Lung (tissue), 12 donors: Measurements from ENCODE around the gene ACSF2. TPM values are rescaled to one million over a fixed set of nuclear protein-coding genes. Genes with fewer than 3 reads are reported as not detected.
"Not testable (repeated sequence)": the region's sequence is repeated elsewhere in the genome, so short reads cannot be mapped to it uniquely, and the experiment has no call there.

Source experiments
- ATAC-seq: fragments of 200-7000 bp; cut with Tn5 transposase; one replicate; pipeline ENCODE4 v1.9.1; 2020; ENCODE audit warnings: moderate number of reproducible peaks; ENCODE audit not compliant: insufficient read depth, low FRiP score
- DNase-seq, 3 donors: peaks; one replicate each; pipeline ENCODE4 v3.0.0-alpha.2; 2013 to 2017
- H3K27ac ChIP-seq, 2 donors: one replicate each; pipeline ENCODE4 v1.5.1; 2013; ENCODE audit warnings: mild to moderate bottlenecking in 2 of 2, moderate library complexity in 2 of 2, control low read depth in 1 of 2, inconsistent platforms in 1 of 2, low read depth in 1 of 2, low read length in 1 of 2
- H3K27me3 ChIP-seq, 3 donors: one replicate each; pipeline ENCODE4 v1.5.1; 2013; ENCODE audit warnings: low read length in 2 of 3; ENCODE audit not compliant: control insufficient read depth in 3 of 3, insufficient read depth in 3 of 3
- H3K36me3 ChIP-seq, 4 donors: one replicate each; pipeline ENCODE4 v1.5.1; 2013; ENCODE audit warnings: low read length in 4 of 4, mild to moderate bottlenecking in 1 of 4, moderate library complexity in 1 of 4; ENCODE audit not compliant: control insufficient read depth in 4 of 4, insufficient read depth in 4 of 4
- H3K4me1 ChIP-seq, 5 donors: one replicate each; pipeline ENCODE4 v1.5.1; 2013; ENCODE audit warnings: low read length in 5 of 5, mild to moderate bottlenecking in 2 of 5, moderate library complexity in 1 of 5; ENCODE audit not compliant: control insufficient read depth in 5 of 5, insufficient read depth in 5 of 5
- H3K4me3 ChIP-seq: one replicate; pipeline ENCODE4 v1.5.1; 2013; ENCODE audit warnings: mild to moderate bottlenecking, control low read depth, moderate library complexity
- H3K9ac ChIP-seq, 2 donors: one replicate each; pipeline ENCODE4 v1.5.1; 2013; ENCODE audit warnings: low read length in 2 of 2, control low read depth in 1 of 2; ENCODE audit not compliant: insufficient read depth in 1 of 2
- H3K9me3 ChIP-seq, 4 donors: one replicate each; pipeline ENCODE4 v1.5.1; 2013; ENCODE audit warnings: low read length in 3 of 4, mild to moderate bottlenecking in 1 of 4, moderate library complexity in 1 of 4; ENCODE audit not compliant: control insufficient read depth in 4 of 4, insufficient read depth in 3 of 4
- CTCF ChIP-seq: IDR thresholded peaks from 2 replicates; pipeline ENCODE4 v1.5.1; 2012; ENCODE audit warnings: mild to moderate bottlenecking; ENCODE audit errors: control extremely low read depth, extremely low read depth
- WGBS, 2 donors: extraction: QIAGEN DNeasy Blood & Tissue Kit; methylation state at CpG; one replicate each; pipeline ENCODE4 v1.1.7; 2013; 5-methylcytosine and 5-hydroxymethylcytosine counted together
- polyA plus RNA-seq, 2 donors: library from polyadenylated mRNA; stranded (reverse); fragments of 200-250 nt; gene quantifications; one replicate each; pipeline ENCODE4 v1.2.1, GENCODE V29; 2013
- total RNA-seq, 2 donors: library from RNA; depleted of rRNA in 1 of 2; stranded (reverse); fragments of >200 nt in 1 of 2; gene quantifications; one replicate each; pipeline ENCODE4 v1.2.1, GENCODE V29; 2014 to 2021
- donor health status: control.
- donor health status: control.
- donor health status: Bipolar disorder and iron deficiency.
- donor health status: healthy.
- donor health status: DM: yes; HTN: yes; CAD: no.

The ACSF2 gene
- total and polyA plus RNA-seq, 4 donors = 23.5 to 79.2 (median 70.9) TPM

DNA sequence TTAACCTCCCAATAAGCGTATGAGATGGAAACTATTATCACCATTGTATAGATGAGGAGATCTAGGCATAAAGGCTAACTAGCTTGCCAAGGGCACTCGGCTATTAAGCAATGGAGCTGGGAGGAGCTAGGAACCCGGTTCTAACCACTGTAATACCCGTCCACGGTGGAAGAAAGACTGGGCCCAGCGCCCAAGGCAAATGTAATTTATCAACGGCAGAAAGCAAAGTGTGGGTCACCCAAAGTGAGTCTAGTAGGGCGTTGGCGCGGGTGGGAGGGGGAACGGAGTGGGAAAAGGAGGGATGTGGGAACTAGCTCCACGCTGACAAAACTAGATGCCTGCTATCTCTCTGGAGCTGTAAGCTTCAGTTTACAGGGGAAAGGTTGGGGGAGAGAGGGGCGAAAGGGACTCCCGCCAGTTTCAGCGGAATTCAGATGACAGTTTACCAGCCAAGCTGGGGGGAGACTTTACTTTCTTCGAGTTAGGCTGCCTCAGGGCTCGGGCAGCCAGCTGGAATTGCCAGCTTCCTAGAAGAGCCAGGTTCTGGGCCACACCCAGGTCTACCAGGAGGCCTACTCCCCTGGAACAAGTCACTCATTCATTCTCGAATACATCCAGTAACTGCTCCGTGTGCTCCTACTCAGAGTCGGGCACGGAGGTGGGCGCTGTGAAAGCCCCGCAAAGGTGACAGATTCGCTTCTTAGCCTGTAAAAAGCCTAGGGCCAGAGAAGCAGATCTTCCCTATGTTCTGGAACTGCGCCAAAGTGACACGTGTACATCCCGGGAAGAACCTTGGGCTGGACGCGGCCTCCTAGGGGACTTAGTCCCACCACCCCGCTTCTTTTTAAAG is 29.5 kb upstream of the ACSF2 start:
- H3K27ac ChIP-seq = peak overlapping the region; percentile 74 to 97
- H3K27me3 ChIP-seq = no peaks in the 10 kb centered on the region
- WGBS, 2 donors = 5 to 9% methylated on average over 30 of the region's 30 CpGs
- no peaks in the 10 kb centered on the region for H3K9me3 ChIP-seq
- peak; percentile 36 to 54 (median 43) for DNase-seq
- H3K4me1 ChIP-seq = peaks cover 0 to 21% (median 6%) of the 10 kb centered on the region in 5 donors
- TF ChIP-seq CTCF = no peak
- peak overlapping the region; percentile 96 for H3K4me3 ChIP-seq
- H3K36me3 ChIP-seq = peaks cover 17 to 30% (median 24%) of the 10 kb centered on the region in 4 donors
- peak overlapping the region; percentile 63 to 72 for H3K9ac ChIP-seq
- ATAC-seq = peak; percentile 53

DNA sequence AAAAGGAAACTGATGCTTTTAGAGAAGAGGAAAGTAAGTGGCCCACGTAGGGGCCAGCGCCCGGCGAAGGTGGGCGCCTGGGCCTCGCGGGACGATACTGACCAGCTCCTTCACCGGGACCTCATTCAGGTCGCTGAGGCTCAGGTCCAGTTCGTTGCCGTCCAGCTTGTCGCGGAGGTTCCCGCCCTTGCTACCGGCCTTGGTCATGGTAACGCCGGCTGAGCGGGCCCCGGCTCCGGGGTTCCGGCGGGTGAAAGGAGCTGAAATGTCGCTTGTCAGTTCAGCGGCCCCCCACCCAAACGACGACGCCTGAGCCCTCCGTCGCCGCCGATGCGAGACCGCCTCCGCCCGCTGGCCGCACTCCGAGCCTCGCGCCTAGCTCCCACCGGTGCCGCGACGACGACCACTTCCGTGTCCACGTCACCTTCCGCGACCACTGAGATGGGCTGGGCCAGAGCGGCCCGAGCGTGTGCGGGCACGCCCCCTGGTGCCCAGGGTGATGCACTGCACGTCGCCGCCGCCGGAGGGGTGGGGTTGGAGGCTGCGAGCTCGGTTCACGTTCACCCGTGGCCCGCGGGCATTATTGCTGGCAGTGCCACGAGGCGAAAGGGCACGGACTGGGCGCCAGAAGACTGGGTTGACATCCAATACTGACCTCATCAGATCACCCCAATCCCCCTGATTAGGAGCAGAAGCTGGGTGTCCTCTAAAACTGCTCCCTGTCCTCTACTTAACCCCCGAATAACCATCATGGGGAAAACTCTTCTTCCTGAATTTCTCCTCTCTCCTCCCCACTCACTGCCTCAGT is 28.7 kb upstream of the ACSF2 start, which contains the start of gene LRRC59:
LRRC59 (minus strand) TSS at position 413 of the 808 bp plus-strand sequence; CDS start at position 207, 206 bp downstream.
- peak; percentile 88 for TF ChIP-seq CTCF
- H3K27ac ChIP-seq = peak within 1 kb of the TSS; percentile 74 to 97
- peak; percentile 82 to 91 (median 90) for DNase-seq
- peaks cover 0 to 21% (median 6%) of the 10 kb centered on the region in 5 donors for H3K4me1 ChIP-seq
- H3K9ac ChIP-seq = peak within 1 kb of the TSS; percentile 71 to 72
- no peaks in the 10 kb centered on the region for H3K9me3 ChIP-seq
- no peaks in the 10 kb centered on the region for H3K27me3 ChIP-seq
- 1% methylated on average over 69 to 70 of the region's 70 CpGs for WGBS, 2 donors
- peak within 1 kb of the TSS; percentile 96 for H3K4me3 ChIP-seq
- peak; percentile 99 for ATAC-seq
- peaks cover 9 to 25% (median 18%) of the 10 kb centered on the region in 4 donors for H3K36me3 ChIP-seq

DNA sequence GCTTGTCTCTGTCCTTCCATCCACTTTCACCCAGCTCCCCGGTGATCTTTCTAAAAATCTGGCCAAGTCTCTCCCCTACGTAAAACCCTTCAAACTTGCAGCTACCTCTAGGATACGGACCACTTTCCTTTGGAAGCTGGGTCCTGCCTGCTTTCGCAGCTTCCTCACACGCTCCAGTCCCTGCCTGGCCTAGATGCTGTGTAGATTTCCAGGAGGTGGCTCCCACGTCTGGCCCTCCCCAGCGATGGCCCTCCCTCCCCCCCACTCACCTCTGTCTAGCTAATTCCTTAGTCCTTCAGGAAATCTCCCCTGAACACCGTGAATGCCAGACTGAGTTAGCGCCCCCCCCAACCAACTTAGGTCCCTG is 28.1 kb upstream of the ACSF2 start:
- ATAC-seq (no peak), DNase-seq (no peak)
- TF ChIP-seq CTCF = no peak
- peaks cover 4 to 19% (median 13%) of the 10 kb centered on the region in 4 donors for H3K36me3 ChIP-seq
- WGBS, 2 donors = 63 to 70% methylated on average over 9 of the region's 9 CpGs
- H3K9ac ChIP-seq = peak overlapping the region in 1 of 2 donors; percentile 71
- H3K4me1 ChIP-seq = peaks cover 0 to 21% (median 6%) of the 10 kb centered on the region in 5 donors
- H3K9me3 ChIP-seq = no peaks in the 10 kb centered on the region
- no peak overlapping the region for H3K27ac ChIP-seq
- no peaks in the 10 kb centered on the region for H3K27me3 ChIP-seq
- H3K4me3 ChIP-seq = no peak overlapping the region

- H3K27me3 ChIP-seq, H3K9ac ChIP-seq, DNase-seq, ATAC-seq, H3K4me3 ChIP-seq, H3K9me3 ChIP-seq, H3K27ac ChIP-seq: not testable (repeated sequence)
- H3K4me1 ChIP-seq = peaks cover 0 to 21% (median 6%) of the 10 kb centered on the region in 5 donors
- H3K36me3 ChIP-seq = peaks cover 0 to 12% (median 6%) of the 10 kb centered on the region in 4 donors
- 96 to 99% methylated on average over 3 of the region's 3 CpGs for WGBS, 2 donors
These were observed 27.3 kb upstream of the ACSF2 start for GRCh38 chr17:50398672-50399071.

DNA sequence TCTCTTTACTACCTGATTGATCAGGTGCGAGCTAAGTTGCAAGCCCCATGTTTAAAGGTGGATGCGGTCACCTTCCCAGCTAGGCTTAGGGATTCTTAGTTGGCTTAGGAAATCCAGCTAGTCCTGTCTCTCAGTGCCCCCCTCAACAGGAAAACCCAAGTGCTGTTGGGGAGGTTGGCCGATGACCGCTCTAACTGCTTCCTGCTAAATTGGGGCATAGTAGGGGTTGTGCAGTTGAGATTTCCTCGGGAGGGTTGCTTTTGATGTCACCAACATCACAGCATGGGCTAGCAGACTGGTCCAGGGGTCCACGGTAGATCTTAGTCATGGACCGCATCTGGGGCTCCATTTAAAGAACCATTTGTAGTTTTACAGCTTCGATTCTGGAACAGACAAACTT is 26.4 kb upstream of the ACSF2 start:
- H3K4me3 ChIP-seq, H3K9ac ChIP-seq, H3K27me3 ChIP-seq, DNase-seq, H3K27ac ChIP-seq, ATAC-seq, H3K9me3 ChIP-seq, H3K36me3 ChIP-seq: not testable (repeated sequence)
- peaks cover 0 to 21% (median 4%) of the 10 kb centered on the region in 5 donors for H3K4me1 ChIP-seq
- 96 to 97% methylated on average over 8 of the region's 8 CpGs for WGBS, 2 donors
